ENCODE measurements around the gene DNAAF5.
A peak's percentile ranks its signal among the peaks of the same experiment; 100 is the strongest.

DNAAF5 gene

GRCh38 chr7:805261-805660 lies 78.8 kb downstream of the DNAAF5 start:
- Histone ChIP-seq H3K36me3 (ENCODE audit: control insufficient read depth in 1 of 2, insufficient read depth in 2 of 2, low read length in 2 of 2) (peaks cover 0 to 2% of the 10 kb centered on the region in 2 experiments), H3K4me2 (ENCODE audit: low read length) (no peak overlapping the region), H3K27ac (ENCODE audit: low read depth, low read length) (no peak overlapping the region), H3K23ac (ENCODE audit: low read length) (no peak overlapping the region), H3K9me3 (ENCODE audit: insufficient read depth, low read depth, low read length) (no peaks in the 10 kb centered on the region), H3K9ac (ENCODE audit: low read length) (no peak overlapping the region), H4K8ac (ENCODE audit: low read depth, low read length) (no peak overlapping the region), H3K14ac (ENCODE audit: low read length) (no peak overlapping the region), H2BK5ac (ENCODE audit: low read depth, low read length, poor library complexity) (no peak overlapping the region), H3K4me3 (ENCODE audit: low read depth, low read length) (no peak overlapping the region), H4K91ac (ENCODE audit: low read depth, low read length) (no peak overlapping the region), H3K27me3 (ENCODE audit: insufficient read depth, low read length) (no peaks in the 10 kb centered on the region), H3K4ac (ENCODE audit: low read depth, low read length) (no peak overlapping the region), H2AK5ac (ENCODE audit: low read length) (no peak overlapping the region), H3K18ac (ENCODE audit: low read length) (no peak overlapping the region), H2AFZ (ENCODE audit: insufficient read depth, low read length, poor library complexity) (no peak overlapping the region), H4K12ac (ENCODE audit: low read depth, low read length) (no peak overlapping the region), H3K4me1 (ENCODE audit: control insufficient read depth in 1 of 2, insufficient read depth in 2 of 2, low read length in 2 of 2) (no peaks in the 10 kb centered on the region), H3K79me2 (ENCODE audit: control insufficient read depth, insufficient read depth, low read length, poor library complexity) (no peaks in the 10 kb centered on the region), H2BK120ac (ENCODE audit: insufficient read depth, low read length, poor library complexity) (no peak overlapping the region), H3K79me1 (ENCODE audit: low read length) (no peaks in the 10 kb centered on the region), H2BK12ac (ENCODE audit: low read length) (no peak overlapping the region)
- no CpG with 5 or more reads among the region's 18 CpGs for WGBS (ENCODE audit: extremely low coverage, insufficient coverage, insufficient read length)
- peak in 1 of 2 donors; percentile 42 for DNase-seq

DNA sequence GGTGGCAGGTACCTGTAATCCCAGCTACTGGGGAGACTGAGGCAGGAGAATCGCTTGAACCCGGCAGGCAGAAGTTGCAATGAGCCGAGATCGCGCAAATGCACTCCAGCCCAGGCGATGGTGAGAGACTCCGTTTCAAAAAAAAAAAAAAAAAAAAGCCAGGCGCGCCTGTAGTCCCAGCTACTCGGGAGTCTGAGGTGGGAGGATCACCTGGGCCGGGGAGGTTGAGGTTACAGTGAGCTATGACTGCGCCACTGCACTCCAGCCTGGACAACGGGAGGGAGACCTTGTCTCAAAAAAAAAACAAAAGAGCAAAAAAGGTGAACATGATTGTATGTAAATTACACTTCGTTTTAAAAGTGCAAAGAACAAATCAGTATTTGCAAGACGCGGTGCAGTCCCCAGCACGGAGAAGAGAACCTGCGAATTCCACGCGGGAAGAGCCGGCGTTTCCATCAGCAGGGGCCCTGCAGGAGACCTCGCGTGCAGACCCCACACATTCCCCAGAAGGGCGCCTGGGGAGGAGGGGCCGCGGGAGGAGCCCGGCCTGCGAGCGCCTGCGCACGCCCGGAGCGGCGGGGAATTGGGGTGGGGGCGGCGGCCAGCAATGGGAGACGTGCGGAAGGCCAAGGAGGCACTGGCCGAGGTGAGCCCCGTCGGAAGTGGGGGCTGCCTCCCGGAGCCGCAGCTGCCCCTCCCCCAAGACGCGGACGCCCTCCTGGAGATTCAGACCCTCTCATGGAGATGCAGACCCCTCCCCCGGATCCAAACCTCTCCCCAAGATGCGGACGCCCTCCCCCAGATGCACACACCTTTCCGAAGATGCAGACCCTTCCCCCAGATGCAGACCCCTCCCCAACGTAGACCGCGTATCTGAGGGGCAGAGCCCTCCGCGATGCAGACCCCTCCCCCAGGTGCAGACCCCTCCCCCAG lies 89.1 kb downstream of the DNAAF5 start:
- WGBS (ENCODE audit: extremely low coverage, insufficient coverage, insufficient read length), result no CpG with 5 or more reads among the region's 56 CpGs
- Histone ChIP-seq H3K79me2 (ENCODE audit: control insufficient read depth, insufficient read depth, low read length, poor library complexity) (peaks cover 15% of the 10 kb centered on the region), H3K9me3 (ENCODE audit: insufficient read depth, low read depth, low read length) (peaks cover 1% of the 10 kb centered on the region), H2BK5ac (ENCODE audit: low read depth, low read length, poor library complexity) (peak overlapping the region; percentile 65), H3K9ac (ENCODE audit: low read length) (peak overlapping the region; percentile 67), H3K14ac (ENCODE audit: low read length) (peak overlapping the region; percentile 33), H3K4me1 (ENCODE audit: control insufficient read depth in 1 of 2, insufficient read depth in 2 of 2, low read length in 2 of 2) (peaks cover 15 to 26% of the 10 kb centered on the region in 2 experiments), H3K79me1 (ENCODE audit: low read length) (peaks cover 23% of the 10 kb centered on the region), H3K18ac (ENCODE audit: low read length) (peak overlapping the region; percentile 87), H2AFZ (ENCODE audit: insufficient read depth, low read length, poor library complexity) (peak overlapping the region; percentile 72), H3K4me2 (ENCODE audit: low read length) (peak overlapping the region; percentile 91), H2AK5ac (ENCODE audit: low read length) (no peak overlapping the region), H2BK12ac (ENCODE audit: low read length) (no peak overlapping the region), H4K91ac (ENCODE audit: low read depth, low read length) (peak overlapping the region; percentile 87), H3K4ac (ENCODE audit: low read depth, low read length) (peak overlapping the region; percentile 29), H3K23ac (ENCODE audit: low read length) (no peak overlapping the region), H2BK120ac (ENCODE audit: insufficient read depth, low read length, poor library complexity) (peak overlapping the region; percentile 59), H4K12ac (ENCODE audit: low read depth, low read length) (peak overlapping the region; percentile 75), H3K27ac (ENCODE audit: low read depth, low read length) (peak overlapping the region; percentile 70), H3K27me3 (ENCODE audit: insufficient read depth, low read length) (no peaks in the 10 kb centered on the region), H3K36me3 (ENCODE audit: control insufficient read depth in 1 of 2, insufficient read depth in 2 of 2, low read length in 2 of 2) (no peaks in the 10 kb centered on the region), H3K4me3 (ENCODE audit: low read depth, low read length) (peak overlapping the region; percentile 83), H4K8ac (ENCODE audit: low read depth, low read length) (peak overlapping the region; percentile 92)
- peak; percentile 59 to 66 for DNase-seq

DNA sequence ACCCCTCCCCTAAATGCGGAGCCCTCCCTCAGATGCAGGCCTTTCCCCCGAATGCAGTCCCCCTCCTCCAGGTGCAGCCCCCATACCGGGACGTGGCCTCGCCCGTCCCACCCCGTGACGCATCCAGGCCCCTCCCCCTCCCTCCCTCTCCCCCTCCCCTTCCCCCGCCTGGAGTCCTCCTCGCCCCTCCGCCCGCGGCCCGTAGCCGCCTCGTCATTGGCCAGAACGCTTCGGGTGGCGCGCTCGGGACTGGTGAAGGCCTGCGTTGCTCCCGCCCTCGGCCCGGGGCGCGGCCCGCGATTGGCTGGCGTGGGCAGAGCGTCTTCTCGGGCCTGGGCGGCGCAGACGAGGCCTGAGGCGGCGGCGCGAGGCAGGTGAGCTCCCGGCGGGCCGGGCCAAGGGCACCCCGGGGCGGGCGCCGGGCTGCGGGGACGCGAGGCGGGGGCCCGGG lies 89.8 kb downstream of the DNAAF5 start:
- no peak overlapping the region for H4K8ac ChIP-seq (ENCODE audit: low read depth, low read length)
- no peak overlapping the region for H2BK12ac ChIP-seq (ENCODE audit: low read length)
- H3K4ac ChIP-seq (ENCODE audit: low read depth, low read length), result no peak overlapping the region
- no peak overlapping the region for H2AK5ac ChIP-seq (ENCODE audit: low read length)
- H3K36me3 ChIP-seq (ENCODE audit: control insufficient read depth in 1 of 2, insufficient read depth in 2 of 2, low read length in 2 of 2), result no peaks in the 10 kb centered on the region
- DNase-seq, result peak; percentile 99
- no peak overlapping the region for H3K9ac ChIP-seq (ENCODE audit: low read length)
- peak overlapping the region; percentile 86 for H3K4me3 ChIP-seq (ENCODE audit: low read depth, low read length)
- H4K12ac ChIP-seq (ENCODE audit: low read depth, low read length), result no peak overlapping the region
- H3K27ac ChIP-seq (ENCODE audit: low read depth, low read length), result no peak overlapping the region
- peak overlapping the region; percentile 91 for H3K4me2 ChIP-seq (ENCODE audit: low read length)
- H3K23ac ChIP-seq (ENCODE audit: low read length), result no peak overlapping the region
- WGBS (ENCODE audit: extremely low coverage, insufficient coverage, insufficient read length), result no CpG with 5 or more reads among the region's 51 CpGs
- H3K79me2 ChIP-seq (ENCODE audit: control insufficient read depth, insufficient read depth, low read length, poor library complexity), result peaks cover 15% of the 10 kb centered on the region
- H3K18ac ChIP-seq (ENCODE audit: low read length), result no peak overlapping the region
- H4K91ac ChIP-seq (ENCODE audit: low read depth, low read length), result no peak overlapping the region
- H3K4me1 ChIP-seq (ENCODE audit: control insufficient read depth in 1 of 2, insufficient read depth in 2 of 2, low read length in 2 of 2), result peaks cover 15 to 25% of the 10 kb centered on the region in 2 experiments
- no peak overlapping the region for H2AFZ ChIP-seq (ENCODE audit: insufficient read depth, low read length, poor library complexity)
- H3K79me1 ChIP-seq (ENCODE audit: low read length), result peaks cover 23% of the 10 kb centered on the region
- H2BK5ac ChIP-seq (ENCODE audit: low read depth, low read length, poor library complexity), result no peak overlapping the region
- no peak overlapping the region for H3K14ac ChIP-seq (ENCODE audit: low read length)
- H3K9me3 ChIP-seq (ENCODE audit: insufficient read depth, low read depth, low read length), result no peaks in the 10 kb centered on the region
- H2BK120ac ChIP-seq (ENCODE audit: insufficient read depth, low read length, poor library complexity), result no peak overlapping the region
- no peaks in the 10 kb centered on the region for H3K27me3 ChIP-seq (ENCODE audit: insufficient read depth, low read length)

GRCh38 chr7:816751-817671 lies 90.5 kb downstream of the DNAAF5 start:
- peak overlapping the region; percentile 7 for H3K18ac ChIP-seq (ENCODE audit: low read length)
- peak overlapping the region; percentile 54 for H3K14ac ChIP-seq (ENCODE audit: low read length)
- H3K4me2 ChIP-seq (ENCODE audit: low read length), result peak overlapping the region; percentile 85
- whole genome bisulfite sequencing (ENCODE audit: extremely low coverage, insufficient coverage, insufficient read length), result no CpG with 5 or more reads among the region's 88 CpGs
- peak overlapping the region; percentile 3 for H2BK120ac ChIP-seq (ENCODE audit: insufficient read depth, low read length, poor library complexity)
- peaks cover 23% of the 10 kb centered on the region for H3K79me1 ChIP-seq (ENCODE audit: low read length)
- H2BK5ac ChIP-seq (ENCODE audit: low read depth, low read length, poor library complexity), result peak overlapping the region; percentile 51
- no peak overlapping the region for H2BK12ac ChIP-seq (ENCODE audit: low read length)
- H3K27ac ChIP-seq (ENCODE audit: low read depth, low read length), result no peak overlapping the region
- peak overlapping the region; percentile 86 for H3K4me3 ChIP-seq (ENCODE audit: low read depth, low read length)
- no peaks in the 10 kb centered on the region for H3K9me3 ChIP-seq (ENCODE audit: insufficient read depth, low read depth, low read length)
- H4K8ac ChIP-seq (ENCODE audit: low read depth, low read length), result peak overlapping the region; percentile 49
- H4K91ac ChIP-seq (ENCODE audit: low read depth, low read length), result peak overlapping the region; percentile 67
- H3K27me3 ChIP-seq (ENCODE audit: insufficient read depth, low read length), result no peaks in the 10 kb centered on the region
- H4K12ac ChIP-seq (ENCODE audit: low read depth, low read length), result no peak overlapping the region
- peaks cover 15 to 20% of the 10 kb centered on the region in 2 experiments for H3K4me1 ChIP-seq (ENCODE audit: control insufficient read depth in 1 of 2, insufficient read depth in 2 of 2, low read length in 2 of 2)
- peaks cover 15% of the 10 kb centered on the region for H3K79me2 ChIP-seq (ENCODE audit: control insufficient read depth, insufficient read depth, low read length, poor library complexity)
- H3K4ac ChIP-seq (ENCODE audit: low read depth, low read length), result peak overlapping the region; percentile 41
- H3K9ac ChIP-seq (ENCODE audit: low read length), result peak overlapping the region; percentile 63
- H2AK5ac ChIP-seq (ENCODE audit: low read length), result no peak overlapping the region
- no peak for DNase-seq
- H3K36me3 ChIP-seq (ENCODE audit: control insufficient read depth in 1 of 2, insufficient read depth in 2 of 2, low read length in 2 of 2), result no peaks in the 10 kb centered on the region
- no peak overlapping the region for H2AFZ ChIP-seq (ENCODE audit: insufficient read depth, low read length, poor library complexity)
- H3K23ac ChIP-seq (ENCODE audit: low read length), result no peak overlapping the region
